ENCODE results near the gene SS18.

Gene SS18

DNA sequence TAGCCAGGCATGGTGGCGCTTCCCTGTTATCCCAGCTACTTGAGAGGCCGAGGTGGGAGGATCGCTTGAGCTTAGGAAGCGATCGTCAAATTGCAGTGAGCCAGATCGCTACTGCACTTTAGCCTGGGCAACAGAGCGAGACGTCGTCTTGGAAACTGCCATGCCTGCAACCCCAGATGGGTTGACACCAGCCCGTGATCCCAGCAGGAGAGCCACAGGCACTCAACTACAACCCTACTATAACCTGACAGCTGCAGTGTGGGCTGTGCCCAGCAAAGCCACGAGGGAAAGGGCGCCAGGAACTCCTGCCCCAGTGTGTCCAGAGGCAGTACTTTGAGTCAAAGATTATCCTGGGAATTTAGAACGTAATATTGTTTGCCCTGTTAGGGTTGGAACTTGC, 85.6 kb downstream of the SS18 start:
- H3K4me3 ChIP-seq (ENCODE audit: low read depth, low read length), result no peak overlapping the region
- TF ChIP-seq, protein P1, sequence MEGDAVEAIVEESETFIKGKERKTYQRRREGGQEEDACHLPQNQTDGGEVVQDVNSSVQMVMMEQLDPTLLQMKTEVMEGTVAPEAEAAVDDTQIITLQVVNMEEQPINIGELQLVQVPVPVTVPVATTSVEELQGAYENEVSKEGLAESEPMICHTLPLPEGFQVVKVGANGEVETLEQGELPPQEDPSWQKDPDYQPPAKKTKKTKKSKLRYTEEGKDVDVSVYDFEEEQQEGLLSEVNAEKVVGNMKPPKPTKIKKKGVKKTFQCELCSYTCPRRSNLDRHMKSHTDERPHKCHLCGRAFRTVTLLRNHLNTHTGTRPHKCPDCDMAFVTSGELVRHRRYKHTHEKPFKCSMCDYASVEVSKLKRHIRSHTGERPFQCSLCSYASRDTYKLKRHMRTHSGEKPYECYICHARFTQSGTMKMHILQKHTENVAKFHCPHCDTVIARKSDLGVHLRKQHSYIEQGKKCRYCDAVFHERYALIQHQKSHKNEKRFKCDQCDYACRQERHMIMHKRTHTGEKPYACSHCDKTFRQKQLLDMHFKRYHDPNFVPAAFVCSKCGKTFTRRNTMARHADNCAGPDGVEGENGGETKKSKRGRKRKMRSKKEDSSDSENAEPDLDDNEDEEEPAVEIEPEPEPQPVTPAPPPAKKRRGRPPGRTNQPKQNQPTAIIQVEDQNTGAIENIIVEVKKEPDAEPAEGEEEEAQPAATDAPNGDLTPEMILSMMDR (IDR thresholded peaks at IDR 0.05; ENCODE audit: borderline replicate concordance, insufficient read depth, low read depth, low read length), result no peak

DNA sequence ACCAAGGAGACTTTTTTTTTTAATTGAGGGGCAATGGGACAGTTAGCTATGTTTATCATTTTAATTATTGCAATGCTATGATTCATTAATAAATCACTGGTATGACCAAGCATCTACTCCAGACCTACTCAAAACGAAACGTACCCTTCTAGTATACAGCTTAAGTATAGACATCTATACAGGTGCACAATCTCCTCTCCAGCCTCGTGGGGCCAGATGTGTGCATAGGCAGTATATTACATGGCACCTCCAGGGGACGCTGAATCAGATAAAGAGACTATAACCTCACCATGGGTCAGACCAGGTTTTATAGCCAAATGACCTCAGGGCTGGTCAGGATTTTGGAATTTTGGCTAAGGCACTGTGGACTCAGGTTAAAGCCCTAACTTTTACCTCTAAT, 86.6 kb downstream of the SS18 start:
- no peak overlapping the region for H3K4me3 ChIP-seq (ENCODE audit: low read depth, low read length)
- TF ChIP-seq, protein P1 (IDR thresholded peaks at IDR 0.05; ENCODE audit: borderline replicate concordance, insufficient read depth, low read depth, low read length), result no peak

DNA sequence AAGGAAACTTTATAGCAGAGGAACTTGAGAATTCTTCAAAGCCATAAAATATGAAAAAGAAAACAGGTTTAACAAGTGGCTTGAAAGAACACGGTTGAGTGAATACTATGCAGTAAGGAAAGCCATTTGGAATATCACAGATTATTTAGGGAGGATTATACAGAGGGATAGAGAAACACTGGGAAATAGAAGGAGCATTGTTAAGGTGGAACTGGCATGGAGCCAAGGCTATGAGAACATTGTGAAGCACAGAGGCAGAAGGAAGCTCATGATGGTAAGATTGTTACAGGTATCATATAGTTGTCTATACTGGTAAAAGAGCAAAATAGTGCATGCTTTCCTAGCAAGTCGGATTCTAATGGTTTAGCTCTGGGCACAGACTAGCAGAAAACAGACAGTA, 87.1 kb downstream of the SS18 start:
- TF ChIP-seq, protein P1 (IDR thresholded peaks at IDR 0.05; ENCODE audit: borderline replicate concordance, insufficient read depth, low read depth, low read length), result no peak

DNA sequence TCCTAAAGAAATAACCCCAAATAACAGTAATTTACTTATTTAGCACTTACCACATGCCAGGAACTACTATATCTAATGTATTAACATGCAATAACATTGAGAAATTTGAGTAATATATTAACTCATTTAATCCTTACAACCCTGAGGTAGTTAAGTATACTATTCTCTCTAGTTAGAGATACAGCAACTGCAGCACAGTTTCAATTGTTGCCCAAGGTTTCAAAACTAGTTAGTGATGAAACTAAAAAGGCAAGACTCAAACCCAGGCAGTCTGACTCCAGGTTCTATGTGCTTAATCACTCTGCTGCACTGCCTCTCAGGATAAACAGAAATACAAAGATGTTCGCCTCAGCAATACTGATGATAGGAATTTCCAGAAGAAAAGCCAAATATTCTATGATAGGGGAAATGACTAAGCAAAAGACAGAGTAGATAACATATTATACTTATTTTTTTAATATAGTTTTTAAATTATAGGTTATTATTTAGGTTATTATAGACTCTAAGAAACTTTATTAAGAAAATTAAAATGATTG, 88.0 kb downstream of the SS18 start:
- H3K4me3 ChIP-seq (ENCODE audit: low read depth, low read length), result no peak overlapping the region
- TF ChIP-seq, protein P1 (IDR thresholded peaks at IDR 0.05; ENCODE audit: borderline replicate concordance, insufficient read depth, low read depth, low read length), result no peak

More for the DNA sequence above, 87.1 kb downstream of the SS18 start:
- no peak overlapping the region for H3K4me3 ChIP-seq (ENCODE audit: low read depth, low read length)

DNA sequence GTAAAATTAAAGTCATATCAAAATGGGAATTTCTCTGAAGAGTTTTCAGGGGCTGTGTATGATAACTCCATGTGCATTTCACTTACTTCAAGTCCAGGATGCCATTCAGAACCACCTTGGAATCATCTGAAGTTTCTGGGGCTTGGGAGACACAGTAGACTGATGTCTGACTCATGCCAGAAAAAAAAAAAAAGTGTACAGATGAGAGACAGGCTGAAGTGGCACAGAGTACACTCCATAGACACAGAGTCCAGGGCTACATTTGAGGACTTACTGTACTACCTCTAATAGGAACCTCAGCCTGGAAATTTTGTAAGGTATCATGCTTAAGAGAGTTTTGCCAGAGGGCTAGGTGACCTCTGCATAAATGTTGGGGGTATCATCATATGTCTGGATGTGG, 92.0 kb downstream of the SS18 start:
- H3K4me3 ChIP-seq (ENCODE audit: low read depth, low read length), result no peak overlapping the region
- TF ChIP-seq, protein P1 (IDR thresholded peaks at IDR 0.05; ENCODE audit: borderline replicate concordance, insufficient read depth, low read depth, low read length), result no peak

DNA sequence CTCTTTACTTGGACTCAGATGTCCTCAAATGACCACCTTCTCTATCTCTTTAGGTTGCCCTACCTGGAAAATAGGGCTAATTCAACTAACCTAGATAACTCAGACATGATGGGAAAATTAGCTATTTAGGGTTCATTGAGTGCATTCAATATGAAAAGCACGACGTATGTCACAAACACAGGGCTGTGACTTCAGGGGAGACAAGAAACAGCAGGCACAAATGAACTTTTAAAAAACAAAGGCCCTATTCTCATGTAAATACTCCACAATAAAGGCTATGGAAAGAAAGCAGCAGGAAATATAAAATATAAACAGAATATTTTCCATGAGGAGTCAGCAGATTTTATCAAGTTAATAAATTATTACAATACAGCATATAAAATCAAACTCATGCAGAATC, 97.8 kb downstream of the SS18 start:
- no peak overlapping the region for H3K4me3 ChIP-seq (ENCODE audit: low read depth, low read length)
- TF ChIP-seq, protein P1 (IDR thresholded peaks at IDR 0.05; ENCODE audit: borderline replicate concordance, insufficient read depth, low read depth, low read length), result no peak

DNA sequence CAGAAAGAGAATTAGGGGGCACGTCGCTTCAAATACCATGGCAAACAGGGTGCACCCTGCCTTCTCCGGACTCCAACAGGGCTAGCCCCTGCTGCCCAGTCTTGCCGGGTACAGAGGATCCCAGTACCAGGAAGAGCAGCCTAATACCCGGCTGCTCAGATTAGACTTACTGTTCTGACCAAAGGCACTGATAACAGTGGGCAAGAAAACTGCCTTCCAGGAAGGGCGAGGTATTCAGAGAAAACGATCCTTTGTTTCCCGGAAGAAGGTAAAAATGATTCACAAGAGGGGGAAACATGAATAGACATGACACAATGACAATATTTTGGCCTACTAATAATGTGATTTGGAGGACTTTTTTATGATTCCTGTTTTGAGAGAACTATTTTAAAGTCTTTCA, 99.9 kb downstream of the SS18 start:
- no peak overlapping the region for H3K4me3 ChIP-seq (ENCODE audit: low read depth, low read length)
- TF ChIP-seq, protein P1 (IDR thresholded peaks at IDR 0.05; ENCODE audit: borderline replicate concordance, insufficient read depth, low read depth, low read length), result no peak
